Measurements from ENCODE around the gene RSRC1. TPM values are rescaled to one million over a fixed set of nuclear protein-coding genes. Genes with fewer than 3 reads are reported as not detected.

RSRC1 gene
- total RNA-seq, 2 experiments from 2014 or later: 76.3 to 78.1 TPM

GRCh38 chr3:158568784-158569183, 458.9 kb downstream of the RSRC1 start:
- H3K36me3 ChIP-seq (ENCODE audit: insufficient read depth, low read length): no peaks in the 10 kb centered on the region
- no peak overlapping the region for H2AFZ ChIP-seq (ENCODE audit: low read length)
- no peaks in the 10 kb centered on the region for H3K4me1 ChIP-seq (ENCODE audit: insufficient read depth, low read length, poor library complexity, severe bottlenecking)
- DNase-seq (ENCODE audit: low spot score): no peak
- H3K4me2 ChIP-seq (ENCODE audit: low read length): no peak overlapping the region
- BruUV-seq (replicated peaks): no TSS peak
- no peak for TF ChIP-seq CTCF (conservative IDR thresholded peaks at IDR 0.05; ENCODE audit: low read length)
- TF ChIP-seq EZH2phosphoT487 (IDR thresholded peaks at IDR 0.05; ENCODE audit: borderline replicate concordance, low read depth, low read length): no peak
- H3K27ac ChIP-seq (ENCODE audit: low read depth, low read length, poor library complexity, severe bottlenecking): no peak overlapping the region
- no peaks in the 10 kb centered on the region for H4K20me1 ChIP-seq (ENCODE audit: insufficient read depth, low read length)
- intact Hi-C loops (cut with micrococcal nuclease; ENCODE audit: unreplicated experiment): no loop called here
- no peaks in the 10 kb centered on the region for H3K9me3 ChIP-seq (ENCODE audit: low read length)
- POLR2A ChIA-PET: interaction anchor here (0.6 to 1.2 kb wide), 2 partner anchors 12 to 18 kb away, joined by 3 to 4 read pairs; no protein-coding TSS in a partner anchor
- CTCF ChIA-PET (ENCODE audit: unreplicated experiment): no interaction called here
- H3K79me2 ChIP-seq (ENCODE audit: insufficient read depth, low read depth, low read length): no peaks in the 10 kb centered on the region
- no peaks in the 10 kb centered on the region for H3K9me2 ChIP-seq (ENCODE audit: insufficient read depth, low read length)
- no peak overlapping the region for H3K4me3 ChIP-seq (ENCODE audit: low read depth, low read length, poor library complexity, severe bottlenecking)

GRCh38 chr3:158569794-158570193, 459.9 kb downstream of the RSRC1 start:
- Histone ChIP-seq H3K36me3 (ENCODE audit: insufficient read depth, low read length) (no peaks in the 10 kb centered on the region), H4K20me1 (ENCODE audit: insufficient read depth, low read length) (no peaks in the 10 kb centered on the region), H3K9me2 (ENCODE audit: insufficient read depth, low read length) (no peaks in the 10 kb centered on the region), H3K4me3 (ENCODE audit: low read depth, low read length, poor library complexity, severe bottlenecking) (no peak overlapping the region), H3K9me3 (ENCODE audit: low read length) (no peaks in the 10 kb centered on the region), H3K4me1 (ENCODE audit: insufficient read depth, low read length, poor library complexity, severe bottlenecking) (no peaks in the 10 kb centered on the region), H3K4me2 (ENCODE audit: low read length) (no peak overlapping the region), H2AFZ (ENCODE audit: low read length) (no peak overlapping the region), H3K79me2 (ENCODE audit: insufficient read depth, low read depth, low read length) (no peaks in the 10 kb centered on the region), H3K27ac (ENCODE audit: low read depth, low read length, poor library complexity, severe bottlenecking) (no peak overlapping the region)
- DNase-seq (ENCODE audit: low spot score): no peak
- no TSS peak for BruUV-seq (replicated peaks)
- no peak for TF ChIP-seq CTCF (conservative IDR thresholded peaks at IDR 0.05; ENCODE audit: low read length)
- no peak for TF ChIP-seq EZH2phosphoT487 (IDR thresholded peaks at IDR 0.05; ENCODE audit: borderline replicate concordance, low read depth, low read length)
- CTCF ChIA-PET (ENCODE audit: unreplicated experiment): interaction anchor here (0.6 kb wide), 1 partner anchor 40 kb away, joined by 3 read pairs; no protein-coding TSS in a partner anchor
- POLR2A ChIA-PET: interaction anchor here (0.7 to 1.5 kb wide), 5 partner anchors 17 to 49 kb away, joined by 3 to 6 read pairs (median 4); no protein-coding TSS in a partner anchor
- intact Hi-C loops (cut with micrococcal nuclease; ENCODE audit: unreplicated experiment): no loop called here

- Histone ChIP-seq H3K36me3 (ENCODE audit: insufficient read depth, low read length) (no peaks in the 10 kb centered on the region), H4K20me1 (ENCODE audit: insufficient read depth, low read length) (no peaks in the 10 kb centered on the region), H3K4me1 (ENCODE audit: insufficient read depth, low read length, poor library complexity, severe bottlenecking) (no peaks in the 10 kb centered on the region), H3K4me3 (ENCODE audit: low read depth, low read length, poor library complexity, severe bottlenecking) (no peak within 1 kb of the TSS), H3K27ac (ENCODE audit: low read depth, low read length, poor library complexity, severe bottlenecking) (no peak within 1 kb of the TSS), H3K79me2 (ENCODE audit: insufficient read depth, low read depth, low read length) (no peaks in the 10 kb centered on the region), H3K4me2 (ENCODE audit: low read length) (no peak within 1 kb of the TSS), H3K9me2 (ENCODE audit: insufficient read depth, low read length) (no peaks in the 10 kb centered on the region), H2AFZ (ENCODE audit: low read length) (no peak within 1 kb of the TSS), H3K9me3 (ENCODE audit: low read length) (no peaks in the 10 kb centered on the region)
- no TSS peak for BruUV-seq (replicated peaks)
- intact Hi-C loops (cut with micrococcal nuclease; ENCODE audit: unreplicated experiment): no loop called here
- ChIA-PET POLR2A (no interaction called here), CTCF (ENCODE audit: unreplicated experiment) (no interaction called here)
- TF ChIP-seq EZH2phosphoT487 (IDR thresholded peaks at IDR 0.05; ENCODE audit: borderline replicate concordance, low read depth, low read length): no peak
- no peak for TF ChIP-seq CTCF (conservative IDR thresholded peaks at IDR 0.05; ENCODE audit: low read length)
- no peak for DNase-seq (ENCODE audit: low spot score)
Measured at GRCh38 chr3:158570999-158571702, 461.3 kb downstream of the RSRC1 start, which contains the start of gene MLF1. MLF1 (plus strand) TSS chr3:158571194; CDS start chr3:158571301, 107 bp downstream.
